ENCODE results near the gene NADK.
A peak's percentile ranks its signal among the peaks of the same experiment; 100 is the strongest.

NADK gene

DNA sequence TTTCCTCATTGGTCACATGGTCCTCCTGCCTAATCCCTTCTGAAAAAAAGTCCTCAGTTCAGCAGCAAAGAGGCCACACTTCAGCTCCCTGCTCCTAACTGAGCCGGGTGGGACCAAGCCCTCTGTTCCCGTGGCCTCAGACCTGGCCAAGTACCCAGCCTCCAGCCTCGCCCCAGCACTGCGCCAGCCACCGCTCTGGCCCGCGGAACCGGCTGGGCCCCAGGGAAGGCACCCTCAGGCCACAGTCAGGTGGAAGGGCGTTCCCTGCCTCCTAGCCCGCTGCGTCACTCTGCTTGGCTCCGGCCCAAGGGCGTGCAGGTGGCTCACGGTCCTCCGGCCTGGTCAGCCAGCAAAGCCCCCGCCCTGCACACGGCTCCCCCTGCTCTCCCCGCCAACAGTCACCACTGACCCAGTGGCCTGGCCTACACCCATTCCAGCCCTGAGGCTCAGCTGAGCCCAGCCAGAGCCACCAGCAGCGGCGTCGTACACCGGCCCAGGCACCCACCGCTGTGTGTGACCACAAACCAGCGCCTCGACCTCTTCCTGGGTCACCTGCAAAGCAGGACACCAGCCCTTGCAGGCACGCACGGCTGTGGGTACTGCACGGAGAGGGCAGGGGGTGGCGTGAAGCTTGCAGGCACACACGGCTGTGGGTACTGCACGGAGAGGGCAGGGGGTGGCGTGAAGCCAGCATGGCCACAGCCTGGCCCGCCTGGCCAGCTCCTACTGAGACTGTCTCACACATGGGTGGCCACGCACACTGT is 19.4 kb downstream of the NADK start:
- Histone ChIP-seq H3K4ac (ENCODE audit: low read depth in 1 of 2, low read length in 2 of 2) (no peak overlapping the region), H3K4me2 (ENCODE audit: low read length, poor library complexity, severe bottlenecking) (no peak overlapping the region), H3K9me3 (ENCODE audit: control insufficient read depth, low read length) (no peaks in the 10 kb centered on the region), H4K8ac (ENCODE audit: low read length) (no peak overlapping the region), H3K9ac (ENCODE audit: low read length) (peak overlapping the region; percentile 26), H3K36me3 (ENCODE audit: control insufficient read depth in 1 of 2, insufficient read depth in 2 of 2, low read depth in 1 of 2, low read length in 2 of 2) (peaks cover 77 to 96% of the 10 kb centered on the region in 2 experiments), H3K23ac (ENCODE audit: low read length in 2 of 2) (no peak overlapping the region), H3K27me3 (ENCODE audit: control insufficient read depth in 1 of 2, insufficient read depth in 1 of 2, low read length in 2 of 2) (no peaks in the 10 kb centered on the region), H3K27ac (ENCODE audit: low read length, poor library complexity, severe bottlenecking) (no peak overlapping the region), H2BK12ac (ENCODE audit: low read length in 2 of 2) (no peak overlapping the region), H3K79me1 (replicated peaks; ENCODE audit: low read length, poor library complexity, severe bottlenecking) (peaks cover 54% of the 10 kb centered on the region), H2BK15ac (ENCODE audit: low read depth, poor library complexity, severe bottlenecking) (no peak overlapping the region), H4K91ac (ENCODE audit: low read length) (peak overlapping the region; percentile 47), H2AK5ac (ENCODE audit: low read length, severe bottlenecking) (no peak overlapping the region), H2AFZ (ENCODE audit: low read depth, low read length) (no peak overlapping the region), H3K4me3 (ENCODE audit: insufficient read depth in 1 of 2, low read depth in 1 of 2, low read length in 2 of 2) (no peak overlapping the region), H2BK120ac (ENCODE audit: low read depth, low read length) (no peak overlapping the region), H2BK5ac (ENCODE audit: low read depth, low read length, poor library complexity, severe bottlenecking) (no peak overlapping the region), H3K14ac (ENCODE audit: low read length in 2 of 2) (peak overlapping the region in 1 of 2 experiments; percentile 19), H3K4me1 (ENCODE audit: control insufficient read depth, insufficient read depth, low read depth, low read length) (peaks cover 14% of the 10 kb centered on the region), H3K18ac (ENCODE audit: low read depth in 1 of 2, low read length in 2 of 2) (no peak overlapping the region)
- WGBS: 92% methylated on average over 34 of the region's 34 CpGs
- DNase-seq: no peak

DNA sequence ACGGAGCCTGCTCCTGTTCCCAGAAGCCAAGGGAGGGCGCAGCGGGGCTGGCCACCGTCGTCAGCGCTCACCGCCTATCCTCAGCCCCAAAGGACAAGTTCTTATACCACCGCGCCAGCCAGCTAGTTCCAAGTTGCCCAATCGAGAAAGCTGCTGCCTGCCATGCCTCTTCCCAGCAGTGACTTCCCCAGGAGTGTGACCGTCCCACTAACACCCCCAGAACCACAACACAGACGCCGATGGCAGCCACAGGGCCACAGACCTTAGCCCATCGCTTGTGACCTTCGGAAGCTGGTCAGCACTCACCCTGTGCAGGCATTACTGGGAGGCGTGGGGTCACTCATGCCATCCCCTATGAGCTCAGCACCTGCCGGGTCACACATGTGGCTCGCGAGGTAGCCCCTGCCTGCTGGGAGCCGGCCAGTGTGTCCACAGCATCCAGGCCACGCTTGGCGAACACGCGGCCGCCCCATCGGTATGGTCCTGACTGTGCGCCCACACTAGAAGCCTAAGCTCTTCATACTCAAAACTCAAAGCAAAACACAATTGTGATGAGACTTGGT is 20.1 kb downstream of the NADK start:
- Histone ChIP-seq H3K23ac (ENCODE audit: low read length in 2 of 2) (no peak overlapping the region), H4K91ac (ENCODE audit: low read length) (peak overlapping the region; percentile 50), H4K8ac (ENCODE audit: low read length) (peak overlapping the region; percentile 47), H3K9me3 (ENCODE audit: control insufficient read depth, low read length) (no peaks in the 10 kb centered on the region), H3K4ac (ENCODE audit: low read depth in 1 of 2, low read length in 2 of 2) (no peak overlapping the region), H2AFZ (ENCODE audit: low read depth, low read length) (no peak overlapping the region), H3K9ac (ENCODE audit: low read length) (peak overlapping the region; percentile 26), H3K14ac (ENCODE audit: low read length in 2 of 2) (no peak overlapping the region), H2AK5ac (ENCODE audit: low read length, severe bottlenecking) (no peak overlapping the region), H2BK120ac (ENCODE audit: low read depth, low read length) (no peak overlapping the region), H3K18ac (ENCODE audit: low read depth in 1 of 2, low read length in 2 of 2) (no peak overlapping the region), H2BK12ac (ENCODE audit: low read length in 2 of 2) (peak overlapping the region in 1 of 2 experiments; percentile 23), H3K4me1 (ENCODE audit: control insufficient read depth, insufficient read depth, low read depth, low read length) (peaks cover 14% of the 10 kb centered on the region), H3K27me3 (ENCODE audit: control insufficient read depth in 1 of 2, insufficient read depth in 1 of 2, low read length in 2 of 2) (no peaks in the 10 kb centered on the region), H3K36me3 (ENCODE audit: control insufficient read depth in 1 of 2, insufficient read depth in 2 of 2, low read depth in 1 of 2, low read length in 2 of 2) (peaks cover 80 to 100% of the 10 kb centered on the region in 2 experiments), H3K79me1 (replicated peaks; ENCODE audit: low read length, poor library complexity, severe bottlenecking) (peaks cover 57% of the 10 kb centered on the region), H3K27ac (ENCODE audit: low read length, poor library complexity, severe bottlenecking) (no peak overlapping the region), H2BK5ac (ENCODE audit: low read depth, low read length, poor library complexity, severe bottlenecking) (no peak overlapping the region), H3K4me3 (ENCODE audit: insufficient read depth in 1 of 2, low read depth in 1 of 2, low read length in 2 of 2) (no peak overlapping the region), H3K4me2 (ENCODE audit: low read length, poor library complexity, severe bottlenecking) (no peak overlapping the region), H2BK15ac (ENCODE audit: low read depth, poor library complexity, severe bottlenecking) (no peak overlapping the region)
- DNase-seq: no peak
- WGBS: 98% methylated on average over 22 of the region's 27 CpGs

DNA sequence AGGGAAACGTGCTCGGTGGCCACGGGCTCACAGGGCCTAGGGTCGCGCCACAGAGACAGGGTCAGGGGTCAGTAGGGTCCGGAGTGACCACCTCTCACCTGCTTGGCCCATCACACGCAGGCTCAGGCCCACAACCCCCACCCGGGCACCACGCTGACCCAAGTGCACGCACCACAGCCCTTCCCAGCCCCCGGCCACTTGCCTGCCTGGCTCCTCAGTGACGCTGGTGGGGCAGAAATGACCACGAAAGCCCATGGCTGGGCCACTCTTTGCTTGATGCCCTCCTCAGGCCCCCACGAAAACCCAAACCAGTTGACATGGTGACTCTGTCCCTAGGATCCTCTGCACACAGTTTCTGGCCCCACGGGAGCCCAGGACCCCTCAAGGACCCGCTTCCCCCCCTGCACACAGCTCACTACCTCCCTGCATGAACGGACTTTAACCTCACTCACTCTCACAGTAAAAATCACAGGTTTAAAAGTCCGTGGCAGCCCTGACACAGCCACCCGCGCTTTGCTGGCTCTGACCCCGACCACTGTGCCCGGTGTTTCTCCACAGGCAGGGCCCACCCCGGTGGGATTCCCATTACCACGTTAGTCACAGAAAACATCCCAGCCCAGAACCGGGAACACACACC is 20.7 kb downstream of the NADK start:
- H2AFZ ChIP-seq (ENCODE audit: low read depth, low read length): no peak overlapping the region
- H2AK5ac ChIP-seq (ENCODE audit: low read length, severe bottlenecking): no peak overlapping the region
- no peak overlapping the region for H3K18ac ChIP-seq (ENCODE audit: low read depth in 1 of 2, low read length in 2 of 2)
- H4K8ac ChIP-seq (ENCODE audit: low read length): no peak overlapping the region
- no peak overlapping the region for H2BK15ac ChIP-seq (ENCODE audit: low read depth, poor library complexity, severe bottlenecking)
- no peak overlapping the region for H3K4me3 ChIP-seq (ENCODE audit: insufficient read depth in 1 of 2, low read depth in 1 of 2, low read length in 2 of 2)
- H3K27me3 ChIP-seq (ENCODE audit: control insufficient read depth in 1 of 2, insufficient read depth in 1 of 2, low read length in 2 of 2): no peaks in the 10 kb centered on the region
- peaks cover 14% of the 10 kb centered on the region for H3K4me1 ChIP-seq (ENCODE audit: control insufficient read depth, insufficient read depth, low read depth, low read length)
- no peak overlapping the region for H3K23ac ChIP-seq (ENCODE audit: low read length in 2 of 2)
- H2BK120ac ChIP-seq (ENCODE audit: low read depth, low read length): no peak overlapping the region
- no peak overlapping the region for H3K14ac ChIP-seq (ENCODE audit: low read length in 2 of 2)
- H2BK5ac ChIP-seq (ENCODE audit: low read depth, low read length, poor library complexity, severe bottlenecking): no peak overlapping the region
- H3K9ac ChIP-seq (ENCODE audit: low read length): no peak overlapping the region
- no peak for DNase-seq
- H4K91ac ChIP-seq (ENCODE audit: low read length): no peak overlapping the region
- no peaks in the 10 kb centered on the region for H3K9me3 ChIP-seq (ENCODE audit: control insufficient read depth, low read length)
- no peak overlapping the region for H3K4ac ChIP-seq (ENCODE audit: low read depth in 1 of 2, low read length in 2 of 2)
- H2BK12ac ChIP-seq (ENCODE audit: low read length in 2 of 2): no peak overlapping the region
- no peak overlapping the region for H3K27ac ChIP-seq (ENCODE audit: low read length, poor library complexity, severe bottlenecking)
- H3K4me2 ChIP-seq (ENCODE audit: low read length, poor library complexity, severe bottlenecking): no peak overlapping the region
- WGBS: 97% methylated on average over 25 of the region's 25 CpGs
- H3K36me3 ChIP-seq (ENCODE audit: control insufficient read depth in 1 of 2, insufficient read depth in 2 of 2, low read depth in 1 of 2, low read length in 2 of 2): peaks cover 79 to 100% of the 10 kb centered on the region in 2 experiments
- peaks cover 53% of the 10 kb centered on the region for H3K79me1 ChIP-seq (replicated peaks; ENCODE audit: low read length, poor library complexity, severe bottlenecking)

Measured in mesenchymal stem cell (in vitro differentiated cells and primary cell).